HL-60/S4 (cell line): ENCODE results near the gene ABI3BP.

Experiments
- in situ Hi-C: fragments of 300-500 bp; cut with MboI; formaldehyde crosslinking; loops from 2 replicates; pipeline ENCODE4 v1.14.3; 2022; ENCODE audit warnings: low sequenced_read_pairs

Gene ABI3BP

DNA sequence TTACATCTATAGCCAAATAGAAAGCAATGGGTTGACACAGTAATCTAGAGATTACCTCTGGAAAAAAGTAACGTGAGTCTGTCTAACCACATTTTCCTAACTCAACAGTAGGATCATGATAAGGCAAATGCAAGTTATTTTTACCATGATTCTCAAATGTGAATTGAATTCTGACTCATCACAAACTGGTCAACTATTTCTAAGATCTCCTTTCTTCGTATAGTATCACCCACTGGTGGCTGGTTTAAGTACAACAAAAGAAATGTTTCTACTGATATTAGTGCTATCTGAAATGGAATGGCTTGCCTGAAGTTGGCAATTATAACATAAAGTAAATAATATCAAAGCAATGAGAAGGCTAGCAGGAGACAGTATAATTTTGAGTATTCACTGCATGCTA is 102.2 kb downstream of the ABI3BP start:
- in situ Hi-C loops = no loop called here

DNA sequence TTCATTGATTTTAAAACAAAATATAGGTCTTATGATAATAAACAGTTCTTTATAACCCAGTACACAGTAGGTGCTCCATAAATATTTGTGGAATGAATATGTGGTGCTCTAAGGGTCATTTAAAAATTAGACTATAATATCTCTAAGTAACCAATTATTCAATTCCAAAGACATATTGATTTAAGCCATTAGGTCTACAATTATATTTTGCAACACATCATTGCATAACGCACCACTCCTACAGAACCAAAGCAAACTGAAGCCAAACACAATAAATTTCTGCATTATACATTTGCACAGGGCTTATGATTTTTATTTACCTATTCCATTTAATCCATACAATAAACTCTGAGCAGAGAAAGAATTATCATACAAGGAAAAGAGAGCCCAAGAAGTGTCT is 104.3 kb downstream of the ABI3BP start:
- in situ Hi-C loops = no loop called here

DNA sequence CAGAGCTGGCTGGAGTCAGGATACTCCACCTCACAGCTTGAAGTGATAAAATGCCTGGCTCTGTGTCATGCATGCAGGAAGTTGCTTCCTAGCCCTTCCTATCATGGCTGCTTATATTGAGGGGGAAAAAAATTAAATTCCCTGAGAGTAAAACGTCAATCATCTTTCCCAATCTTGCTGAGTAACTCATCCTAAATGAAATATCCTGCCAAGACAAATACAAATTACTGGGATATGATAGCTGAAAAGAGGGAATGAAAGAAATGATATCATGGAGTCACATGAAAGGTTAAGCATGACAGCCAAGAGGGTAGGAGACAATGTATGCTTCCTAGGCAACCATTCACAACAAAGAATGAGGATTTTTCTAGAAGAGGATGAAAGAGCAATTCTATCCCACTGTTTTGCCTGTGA is 110.6 kb downstream of the ABI3BP start:
- in situ Hi-C loops = no loop called here

DNA sequence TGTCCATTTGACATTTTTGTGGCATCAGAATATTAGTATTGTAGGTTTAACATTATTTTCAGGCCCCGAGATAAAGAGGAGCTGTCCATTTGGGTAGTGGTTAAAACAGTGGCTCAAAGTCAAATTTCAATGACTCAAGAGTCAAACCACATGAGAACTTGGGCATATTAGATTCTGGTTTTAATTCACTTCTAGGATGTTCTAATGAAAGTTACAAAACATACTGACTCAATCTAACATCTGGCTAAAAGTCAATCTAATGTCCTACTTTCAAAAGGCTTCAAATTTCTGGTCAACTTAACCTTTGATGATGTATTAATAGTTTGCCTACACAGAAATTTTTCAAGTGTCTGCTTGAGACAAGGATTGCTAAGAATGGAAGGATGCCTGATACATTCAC is 112.4 kb downstream of the ABI3BP start:
- in situ Hi-C loops = no loop called here

DNA sequence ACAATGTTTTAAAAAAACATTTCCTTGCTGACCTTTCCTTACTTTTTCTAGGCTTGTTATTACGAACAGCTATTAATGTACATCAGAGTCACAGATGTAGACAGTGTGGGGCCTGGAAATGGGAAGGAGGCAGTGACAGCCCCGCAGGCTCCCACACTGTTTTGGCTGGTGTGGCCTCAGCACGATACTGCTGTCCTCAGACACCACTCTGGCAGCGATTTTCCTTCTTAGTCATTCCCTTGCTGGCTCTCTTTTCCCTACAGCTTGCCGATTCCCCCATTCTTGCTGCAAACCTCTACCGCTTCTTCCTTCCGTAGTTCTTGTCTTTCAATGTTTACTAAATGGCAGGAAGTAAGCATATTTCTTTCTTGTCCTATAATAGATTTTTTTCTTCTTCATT is 113.1 kb downstream of the ABI3BP start:
- in situ Hi-C loops = no loop called here

DNA sequence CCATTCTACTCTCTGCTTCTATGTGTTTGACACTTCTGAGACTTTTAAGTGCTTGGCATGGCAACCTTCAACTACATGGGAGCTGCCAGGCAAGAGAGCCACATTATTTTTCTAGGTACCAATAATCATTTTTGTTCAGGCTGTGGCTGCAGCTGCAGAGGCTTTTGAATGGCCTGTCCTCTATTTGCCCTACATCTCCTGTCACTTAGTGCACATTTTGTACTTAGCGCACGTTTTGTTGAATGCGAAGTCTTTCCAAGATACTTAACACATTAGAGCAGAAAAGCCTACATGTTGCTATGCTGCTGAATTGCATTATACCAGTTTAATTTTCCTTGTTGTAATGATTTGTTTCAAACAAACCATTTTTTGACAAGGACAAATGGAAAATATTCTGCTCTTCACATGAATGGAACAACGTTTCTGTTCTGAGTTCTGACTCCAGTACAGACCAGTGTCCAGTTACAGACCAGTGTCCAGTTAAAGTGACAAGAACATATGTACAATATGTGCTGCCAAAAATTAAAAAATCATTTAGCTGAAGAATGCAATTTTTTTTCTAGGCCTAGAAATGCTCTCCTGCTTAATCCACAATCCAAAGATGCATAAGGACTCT is 113.9 kb downstream of the ABI3BP start:
- in situ Hi-C loops = no loop called here

DNA sequence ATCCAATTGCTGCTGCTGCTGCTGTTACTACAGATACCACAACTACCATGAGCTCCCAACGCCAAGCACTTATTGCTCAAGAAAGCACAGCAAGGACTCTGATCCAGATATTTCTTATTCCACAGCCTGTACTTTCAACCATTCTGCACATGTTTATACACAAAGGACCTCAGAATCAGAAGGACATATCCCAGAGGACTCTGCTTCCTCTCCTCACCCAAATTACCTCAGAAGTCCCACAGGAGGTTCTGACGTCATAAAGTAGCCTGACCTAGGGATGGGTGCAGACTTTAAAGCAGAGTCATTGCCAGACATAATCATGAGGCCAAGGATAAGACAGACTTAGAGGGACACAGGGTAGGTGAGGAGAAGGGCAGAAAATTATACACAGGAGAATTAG is 115.9 kb downstream of the ABI3BP start:
- in situ Hi-C loops = no loop called here

DNA sequence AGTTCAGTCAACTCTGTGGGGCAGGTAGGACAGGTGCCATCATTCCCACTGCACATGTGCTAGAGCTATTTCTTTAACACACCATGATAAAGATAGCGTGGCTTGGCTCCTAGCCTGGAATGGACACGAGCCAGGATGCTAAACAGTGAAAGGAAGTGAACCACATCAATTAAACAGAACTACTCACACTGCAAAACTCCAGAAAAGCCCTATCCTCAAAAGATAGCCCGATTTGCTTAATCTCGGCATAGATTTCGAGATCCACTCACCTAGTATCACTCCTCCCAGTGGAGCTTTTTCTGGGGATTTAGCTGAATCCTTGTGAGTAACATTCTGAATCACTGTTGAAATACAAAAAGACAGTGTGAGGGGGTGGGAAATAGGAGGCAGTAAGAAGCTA is 118.0 kb downstream of the ABI3BP start:
- in situ Hi-C loops = no loop called here

DNA sequence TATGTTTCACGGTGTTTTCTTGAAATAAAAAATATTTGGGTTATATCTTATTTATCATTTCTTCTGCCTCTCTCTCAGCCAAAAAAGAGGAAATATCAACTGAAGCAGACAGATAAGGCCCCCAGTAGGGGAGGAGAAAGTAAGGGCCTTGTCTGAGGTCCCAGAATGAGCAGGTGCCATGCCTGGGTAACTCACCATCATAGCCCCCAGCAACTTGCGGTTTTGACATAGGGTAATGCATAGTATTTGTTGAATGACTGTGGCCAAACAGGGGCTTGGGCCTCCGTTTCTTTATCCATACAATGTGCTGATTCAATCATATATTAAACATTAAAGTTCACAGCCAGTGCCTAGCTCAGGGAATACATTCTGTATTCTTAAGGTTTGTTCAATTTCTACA is 119.6 kb downstream of the ABI3BP start:
- in situ Hi-C loops = no loop called here

DNA sequence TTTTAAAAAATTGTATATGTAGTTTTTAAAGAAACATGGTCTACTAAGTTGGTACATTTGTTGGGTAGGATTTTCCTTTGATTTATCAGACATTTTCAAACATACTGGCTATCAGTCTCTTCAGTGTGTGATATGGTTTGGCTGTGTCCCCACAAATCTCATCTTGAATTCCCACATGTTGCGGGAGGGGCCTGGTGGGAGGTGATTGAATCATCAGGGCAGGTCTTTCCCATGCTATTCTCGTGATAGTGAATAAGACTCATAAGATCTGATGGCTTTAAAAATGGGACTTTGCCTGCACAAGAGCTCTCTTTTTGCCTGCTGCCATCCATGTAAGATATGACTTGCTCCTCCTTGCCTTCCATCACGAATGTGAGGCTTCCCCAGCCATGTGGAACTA is 121.9 kb downstream of the ABI3BP start:
- in situ Hi-C loops = no loop called here

DNA sequence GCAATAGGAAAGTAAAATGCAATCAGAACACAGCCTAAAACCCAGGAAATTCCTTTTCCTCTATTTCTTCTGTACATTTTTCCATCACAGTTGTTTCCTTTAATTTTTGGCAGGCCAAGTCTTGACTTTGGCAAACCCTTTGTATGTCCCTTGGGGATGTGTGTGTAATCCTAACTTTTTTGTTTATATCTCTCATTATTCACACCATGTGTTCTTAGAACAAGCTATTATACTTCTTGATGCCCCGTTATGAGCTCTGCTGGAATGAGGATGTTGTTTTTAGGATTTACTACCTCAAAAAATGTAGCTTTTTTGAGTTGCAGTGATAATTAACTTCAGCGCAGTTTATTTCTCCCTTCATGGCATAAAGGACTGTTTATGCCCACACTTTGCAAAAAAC is 123.4 kb downstream of the ABI3BP start:
- in situ Hi-C loops = no loop called here

DNA sequence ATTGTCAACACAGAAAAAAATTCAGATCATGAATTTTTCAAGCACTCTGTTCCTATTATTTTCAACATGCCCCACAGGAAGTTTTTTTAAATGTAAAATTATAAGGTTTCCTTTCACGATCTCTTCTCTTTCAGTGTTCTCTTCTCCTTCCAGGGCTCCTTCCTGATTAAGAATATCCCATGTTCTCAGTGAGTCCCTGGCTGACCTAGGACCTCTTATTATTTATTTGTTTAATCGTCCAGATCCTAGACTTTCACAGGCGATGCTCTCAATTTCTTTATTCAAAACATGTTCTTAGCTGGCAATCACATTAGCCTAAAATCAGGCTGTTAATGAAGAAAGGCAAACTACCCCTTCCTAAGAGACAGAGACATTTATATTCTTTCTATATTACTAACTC is 124.3 kb downstream of the ABI3BP start:
- in situ Hi-C loops = no loop called here

DNA sequence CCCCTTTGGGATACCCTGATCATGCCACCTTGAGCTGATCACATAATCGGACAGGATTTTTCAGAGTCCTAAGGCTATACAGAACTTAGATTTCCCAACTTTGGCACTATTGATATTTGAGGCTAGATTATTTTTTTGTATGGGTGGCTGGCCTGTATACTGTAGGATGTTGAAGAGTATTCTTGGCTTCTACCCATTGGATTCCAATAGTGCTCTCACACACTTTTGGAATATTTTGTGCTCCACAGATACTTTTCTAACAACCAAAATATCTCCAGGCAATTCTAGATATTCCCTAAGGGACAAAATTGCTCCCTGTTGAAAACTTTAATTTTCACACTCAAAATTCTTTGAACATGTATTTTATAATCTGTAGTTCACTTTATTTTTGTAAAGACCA is 125.1 kb downstream of the ABI3BP start:
- in situ Hi-C loops = no loop called here

DNA sequence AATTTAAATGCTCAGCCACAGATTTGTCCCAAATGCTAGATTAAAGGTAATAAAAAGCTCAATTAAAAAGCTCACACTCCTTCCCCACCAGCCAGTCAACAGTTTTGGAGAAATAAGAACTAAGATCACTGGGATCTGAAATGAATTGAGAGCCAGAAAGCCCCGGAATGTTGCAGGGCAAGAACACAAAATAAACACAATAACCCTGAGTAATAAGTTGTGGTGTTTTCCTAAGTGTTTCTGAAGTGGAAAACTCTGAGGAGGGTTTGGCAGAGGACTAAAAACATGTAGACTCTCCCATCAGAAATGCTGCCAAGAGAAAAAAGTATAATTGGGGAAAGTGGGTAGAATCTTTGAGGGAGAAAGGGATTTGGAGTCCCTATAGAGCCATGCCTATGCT is 127.8 kb downstream of the ABI3BP start:
- in situ Hi-C loops = no loop called here

DNA sequence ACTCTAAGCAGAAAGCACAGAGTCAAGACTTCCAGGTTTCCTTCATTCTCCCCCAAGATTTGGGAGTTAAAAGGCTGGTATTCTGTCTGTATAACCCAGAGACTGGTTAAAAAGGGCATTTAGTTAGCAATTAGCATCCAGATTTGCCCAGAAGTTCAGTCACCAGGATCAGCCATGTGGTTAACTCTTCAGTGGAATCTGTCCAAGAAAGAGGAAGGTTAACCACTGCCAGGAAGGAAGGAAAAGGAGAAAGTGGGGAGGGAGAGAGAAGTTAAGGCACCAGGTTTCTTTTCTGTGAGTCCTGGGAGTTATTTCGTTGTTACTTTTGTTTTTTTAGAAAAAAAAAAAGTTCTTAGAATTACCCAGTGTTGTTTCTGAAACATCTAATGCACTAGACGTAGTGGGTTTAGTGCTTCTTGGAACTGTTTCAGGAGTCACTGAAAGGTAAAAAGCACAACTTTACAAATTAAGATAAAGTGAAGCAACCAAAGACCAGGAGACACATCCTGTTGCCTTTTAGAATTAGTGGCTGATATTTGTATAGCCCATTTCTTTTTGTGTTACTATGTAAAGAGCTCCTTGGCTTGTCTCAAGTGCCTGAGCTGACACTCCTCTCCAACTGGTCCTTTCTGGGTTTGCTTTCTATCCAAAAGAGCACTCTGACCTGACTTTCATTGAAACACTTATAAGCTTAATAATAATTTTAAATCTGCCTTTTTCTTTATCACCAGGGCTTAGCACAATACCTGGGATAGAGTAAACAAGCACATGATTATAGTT is 128.6 kb downstream of the ABI3BP start:
- in situ Hi-C loops = no loop called here

DNA sequence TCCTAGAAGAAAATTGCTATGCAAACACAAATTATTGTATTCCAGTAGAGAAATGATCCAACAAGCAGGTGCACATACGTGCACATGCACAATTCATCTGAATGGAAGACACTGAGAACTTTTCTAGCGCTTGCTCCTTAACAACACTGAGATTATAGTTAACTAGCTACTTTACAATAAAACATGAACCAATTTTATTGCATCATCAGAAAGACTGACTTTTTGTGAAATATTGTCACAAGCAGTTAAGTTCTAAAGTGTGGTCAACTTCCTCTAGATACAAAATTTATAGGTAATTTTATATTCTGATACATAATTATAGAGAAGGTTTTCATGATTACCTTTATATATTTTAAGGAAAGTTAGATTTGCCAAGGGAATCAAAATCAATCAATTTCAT is 135.4 kb downstream of the ABI3BP start:
- in situ Hi-C loops = no loop called here

DNA sequence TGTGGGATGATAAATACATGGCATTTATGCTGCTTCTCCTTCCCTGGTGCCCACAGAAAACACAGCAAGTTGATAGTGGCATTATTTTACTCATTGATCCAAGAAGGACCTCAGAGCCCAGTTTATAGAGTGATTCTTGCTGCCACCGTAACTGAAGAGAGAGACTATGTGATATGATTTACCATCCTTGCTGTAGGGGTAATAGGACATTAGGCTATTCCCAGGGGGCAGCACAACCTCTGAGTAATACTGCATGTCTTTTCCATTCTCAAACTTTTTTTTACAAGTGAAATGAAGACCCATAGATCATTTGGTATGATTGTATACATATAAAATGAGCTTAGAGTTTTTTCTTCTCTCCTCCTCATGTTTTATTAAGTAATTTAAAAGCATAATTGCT is 136.4 kb downstream of the ABI3BP start:
- in situ Hi-C loops = no loop called here

DNA sequence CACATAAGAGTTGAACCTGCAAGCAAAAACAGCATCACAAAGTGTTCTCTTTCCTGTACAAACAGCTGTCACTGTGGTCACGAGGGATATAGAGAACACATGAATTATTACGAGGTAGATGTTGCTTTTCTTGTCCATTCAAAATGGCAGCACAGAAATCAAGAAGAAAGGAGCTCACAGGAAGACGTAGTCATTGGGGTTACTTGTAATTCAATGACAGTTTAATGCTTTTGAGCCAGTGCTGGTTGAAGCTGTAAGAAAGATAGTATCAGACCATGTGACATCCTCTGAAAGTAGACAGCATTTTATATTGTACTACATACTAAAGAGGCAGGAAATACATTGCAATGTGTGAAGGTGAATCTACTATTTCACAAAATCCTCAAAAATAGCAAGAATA is 140.4 kb downstream of the ABI3BP start:
- in situ Hi-C loops = no loop called here

DNA sequence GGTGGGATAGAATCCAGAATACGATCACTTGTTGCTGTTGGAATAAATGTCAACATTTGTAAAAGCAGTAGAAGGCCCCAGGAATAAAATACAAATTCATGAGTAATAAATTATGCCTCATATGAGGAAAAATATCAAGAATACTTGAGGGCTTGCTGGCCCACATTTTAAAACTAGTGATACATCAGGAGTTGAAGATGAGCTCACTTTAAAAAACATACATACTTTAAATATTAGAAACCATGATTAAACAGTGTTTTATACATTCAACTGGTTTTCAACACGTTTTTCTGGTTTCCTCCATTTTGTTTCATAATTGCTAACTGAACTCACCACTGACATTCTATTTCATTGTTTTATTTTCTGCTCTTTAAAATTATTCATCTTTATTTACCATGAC is 142.5 kb downstream of the ABI3BP start:
- in situ Hi-C loops = no loop called here

DNA sequence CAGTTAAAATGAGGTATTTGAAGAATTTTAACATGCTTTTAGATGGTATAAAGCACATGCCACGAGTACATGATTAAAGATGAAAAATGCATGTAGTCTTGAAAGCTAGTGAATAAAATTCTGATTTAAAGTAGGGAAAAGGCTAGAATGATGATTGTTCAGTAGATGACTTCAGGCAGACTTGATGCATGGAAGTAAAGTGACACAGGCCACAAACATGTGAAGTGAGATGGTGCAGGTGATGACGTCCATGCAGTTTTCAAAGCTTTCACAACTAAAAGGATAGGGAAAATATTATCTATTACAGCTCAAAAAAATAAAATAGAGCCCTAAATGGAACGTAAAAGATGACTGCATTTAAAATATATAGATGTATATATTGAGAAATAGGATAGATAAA is 143.1 kb downstream of the ABI3BP start:
- in situ Hi-C loops = no loop called here

DNA sequence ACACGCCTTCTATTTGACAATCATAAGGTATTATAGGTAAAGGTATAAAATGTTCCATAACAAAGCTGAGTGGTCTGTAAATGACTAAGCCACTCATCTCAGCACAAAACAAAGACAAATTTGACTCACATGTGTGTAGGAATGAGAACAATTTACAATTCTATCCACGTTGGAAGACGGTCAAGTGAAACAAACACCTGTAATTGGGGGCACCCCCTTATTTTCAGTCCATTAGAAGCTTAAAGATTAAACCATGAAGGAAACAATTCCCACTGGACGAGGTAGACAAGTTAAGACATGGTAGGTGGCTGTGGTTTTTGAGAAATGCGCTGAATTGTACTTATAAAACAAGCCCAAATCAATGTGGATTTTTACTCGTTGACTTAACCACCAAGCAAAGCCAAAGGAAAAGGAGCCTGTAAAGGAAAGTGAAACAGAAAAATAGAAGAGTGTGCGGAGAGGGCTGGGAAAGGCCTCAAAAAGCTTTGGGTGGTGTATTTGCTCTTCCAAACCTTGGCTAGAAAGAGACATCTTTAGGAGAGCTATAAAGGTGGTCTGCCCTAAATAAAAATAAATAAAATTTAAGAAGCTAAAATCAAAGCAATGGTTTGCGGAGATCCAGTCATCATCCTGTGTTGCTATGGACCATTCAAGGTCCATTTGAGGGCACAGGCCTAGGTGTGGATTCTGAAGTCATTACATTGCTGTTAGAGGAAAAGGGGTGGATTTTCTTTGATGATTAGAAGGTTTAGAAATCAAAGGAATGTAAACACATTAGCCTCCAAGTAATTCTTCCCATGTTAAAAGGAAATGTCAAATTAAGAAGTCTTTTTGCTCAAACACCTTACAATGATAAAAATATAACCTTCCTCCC is 148.9 kb downstream of the ABI3BP start:
- in situ Hi-C loops = no loop called here

DNA sequence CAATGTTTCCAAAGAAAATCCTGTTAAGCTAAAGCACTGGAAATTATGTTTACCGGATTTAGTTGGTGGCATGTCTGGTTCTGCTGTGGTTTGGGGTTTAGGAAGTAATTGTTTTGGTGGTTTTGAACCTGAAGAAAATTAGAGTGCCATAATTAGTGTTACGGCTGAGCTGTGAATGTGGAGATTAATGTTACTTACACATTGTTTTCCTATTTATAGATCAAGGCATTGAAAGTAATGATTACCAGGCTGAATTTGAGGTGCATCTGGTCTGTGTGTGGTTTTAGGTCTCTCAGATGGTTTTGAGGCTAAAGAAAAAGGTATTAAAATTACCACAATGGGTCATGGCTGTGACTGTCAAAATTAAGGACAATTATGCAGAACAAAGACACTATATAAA is 155.1 kb downstream of the ABI3BP start:
- in situ Hi-C loops = no loop called here
